Vein endothelial cell (primary cell): ENCODE data around the gene POLR2C. TPM values are rescaled to one million over a fixed set of nuclear protein-coding genes. Genes with fewer than 3 reads are reported as not detected.

Experiments used
- total RNA-seq: library from RNA; depleted of rRNA; stranded (reverse); fragments of >200 nt; gene quantifications from 2 replicates; pipeline ENCODE4 v1.2.3, GENCODE V29; 2012

The POLR2C gene
- 116 and 142 TPM in 2 replicates for total RNA-seq

DNA sequence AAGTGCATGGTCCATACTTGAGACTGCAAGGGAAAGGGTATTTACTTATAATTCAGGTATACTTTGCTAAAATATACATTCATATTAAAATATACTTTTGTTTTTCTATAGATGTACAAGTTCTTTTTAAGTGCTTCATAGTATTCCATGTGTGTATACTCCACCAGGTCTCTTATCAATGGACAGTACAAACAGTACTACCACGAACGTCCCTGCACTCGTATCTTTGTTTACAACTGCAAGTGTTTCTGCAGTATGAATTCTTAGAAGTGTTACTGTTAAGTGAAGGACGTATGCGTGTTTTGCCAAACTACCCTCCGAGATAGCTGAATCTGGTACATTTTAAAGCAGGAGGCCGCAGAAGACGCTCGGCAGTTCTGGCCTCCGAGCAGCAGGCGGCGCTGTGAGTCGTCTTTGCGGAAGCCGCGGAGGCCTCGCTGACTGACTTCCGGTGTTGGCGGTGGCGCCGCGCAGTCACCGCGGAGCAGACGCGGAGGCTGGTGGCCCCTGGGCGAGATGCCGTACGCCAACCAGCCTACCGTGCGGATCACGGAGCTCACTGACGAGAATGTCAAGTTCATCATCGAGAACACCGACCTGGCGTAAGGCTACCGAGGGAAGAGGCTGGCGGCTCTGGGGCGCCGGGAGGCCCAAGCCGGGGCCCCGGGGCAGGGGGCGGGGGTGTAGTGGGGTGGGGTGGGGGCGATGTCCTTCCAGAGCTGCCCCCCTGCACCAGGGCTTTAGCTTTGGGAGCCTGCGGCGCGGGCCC, at the start of gene POLR2C:
POLR2C (plus strand) TSS at position 471 of the 769 bp plus-strand sequence; CDS start at position 517, 46 bp downstream.

DNA sequence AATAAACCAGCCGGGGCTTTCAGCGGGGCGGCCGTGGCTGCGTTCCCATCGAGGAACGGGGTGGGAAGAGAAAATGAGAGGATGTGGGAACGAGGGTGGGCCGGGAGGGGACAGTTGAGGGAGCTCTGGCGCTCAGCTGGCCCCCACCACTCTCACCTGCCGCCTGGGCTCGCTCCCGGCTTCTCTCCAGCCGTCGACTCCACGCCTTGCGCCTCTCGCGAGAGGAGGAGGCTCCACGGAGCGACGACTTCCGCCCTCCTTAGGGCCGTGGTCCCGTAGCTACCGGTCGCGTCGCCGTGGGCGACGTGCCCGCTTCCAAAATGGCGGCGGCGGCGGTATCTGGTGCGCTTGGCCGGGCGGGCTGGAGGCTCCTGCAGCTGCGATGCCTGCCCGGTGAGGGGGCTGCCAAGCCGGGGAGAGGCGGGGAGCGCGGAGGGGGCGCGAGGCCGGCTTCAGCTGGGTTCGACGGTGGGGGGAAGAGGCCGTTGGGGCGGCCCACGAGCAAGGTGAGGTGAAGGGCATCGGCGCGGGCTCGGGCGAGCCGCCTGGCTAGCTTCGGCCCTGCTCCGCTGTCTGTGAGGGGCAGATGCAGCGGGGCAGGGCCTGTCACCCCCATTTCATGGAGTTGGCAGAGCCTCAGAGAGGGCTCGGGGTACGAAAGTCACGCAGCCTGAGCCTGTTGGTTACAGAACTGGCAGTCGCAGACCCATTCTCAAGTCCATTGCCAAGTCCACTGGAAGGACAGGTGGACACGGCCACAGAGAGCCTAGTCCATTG, 15.1 kb upstream of the POLR2C start, which contains the start of the genes CIAPIN1 and COQ9:
CIAPIN1 (minus strand) TSS at position 200 of the 777 bp plus-strand sequence. CDS start 6,457 bp downstream, outside the sequence.
COQ9 (plus strand) TSS at position 294 of the 777 bp plus-strand sequence; CDS start at position 321, 27 bp downstream.

DNA sequence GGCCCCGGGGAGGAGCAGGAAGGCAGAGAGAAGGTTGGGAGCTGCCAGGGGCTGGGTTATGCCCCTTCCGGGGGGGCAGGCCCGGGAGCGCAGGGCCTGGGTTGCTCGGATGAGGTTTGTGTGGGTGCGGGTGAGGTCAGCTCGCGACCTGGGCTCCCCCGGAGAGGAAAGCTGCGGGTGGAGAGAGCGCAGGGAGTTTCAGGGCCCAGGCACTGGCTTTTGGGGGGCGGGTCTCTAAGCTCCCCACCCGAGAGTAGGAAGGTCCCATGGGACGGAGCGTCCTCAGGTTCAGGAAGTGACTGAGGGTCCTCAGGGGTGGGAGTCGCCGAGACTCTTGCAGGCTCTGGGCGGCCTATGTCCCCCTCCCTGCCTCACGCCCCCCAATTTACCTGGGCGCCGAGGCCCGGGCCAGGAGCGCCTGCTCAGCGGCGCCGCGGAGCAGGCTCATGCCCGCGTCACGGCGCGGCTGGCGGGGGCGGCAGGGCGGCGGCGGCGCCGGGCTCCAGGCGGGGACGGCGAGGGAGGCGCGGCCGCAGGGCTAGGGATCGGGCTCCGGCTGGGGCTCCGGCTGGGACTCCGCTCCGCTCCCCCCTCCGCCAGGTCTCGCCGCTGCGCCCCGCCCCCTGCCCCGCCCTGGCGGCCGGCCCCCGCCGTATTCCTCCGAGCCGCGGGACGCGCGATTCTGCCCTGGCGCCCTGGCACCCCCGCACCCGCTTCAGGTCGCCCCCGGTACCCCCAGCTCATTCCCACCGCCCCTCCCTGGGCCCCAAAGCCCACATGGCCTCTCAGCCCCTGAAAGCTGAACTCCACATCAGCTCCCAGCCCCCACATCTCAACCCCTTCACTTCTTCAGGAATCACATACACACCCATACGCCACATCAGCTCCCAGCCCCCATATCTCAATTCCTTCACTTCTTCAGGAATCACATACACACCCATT, 23.7 kb downstream of the POLR2C start, which contains the start of gene DOK4:
DOK4 (minus strand) TSS at position 578 of the 942 bp plus-strand sequence. CDS start 6,986 bp downstream, outside the sequence.

Other genes with a start within 250 kb of the POLR2C start
- gene ARL2BP, start 217.4 kb upstream of the POLR2C start, total RNA-seq, result 128 and 147 TPM in 2 replicates
- gene PLLP, start 178.0 kb upstream of the POLR2C start, total RNA-seq, result 8.4 and 10.1 TPM in 2 replicates
- not detected in 2 replicates for gene CCL22, start 103.9 kb upstream of the POLR2C start, total RNA-seq
- gene CX3CL1, start 90.2 kb upstream of the POLR2C start, total RNA-seq, result 7.2 and 15.4 TPM in 2 replicates
- not detected in 2 replicates for gene CCL17, start 57.9 kb upstream of the POLR2C start, total RNA-seq
- 86.6 and 89.0 TPM in 2 replicates for gene CIAPIN1, start 15.3 kb upstream of the POLR2C start, total RNA-seq
- 48.1 and 50.3 TPM in 2 replicates for gene COQ9, start 15.2 kb upstream of the POLR2C start, total RNA-seq
- gene DOK4, start 23.8 kb downstream of the POLR2C start, total RNA-seq, result 13.4 and 26.5 TPM in 2 replicates
- 8.2 and 8.6 TPM in 2 replicates for gene CCDC102A, start 73.9 kb downstream of the POLR2C start, total RNA-seq
- under 0.01 TPM in 1 of 2 replicates, not detected in the other for gene ADGRG5, start 80.0 kb downstream of the POLR2C start, total RNA-seq
- 58.5 and 88.1 TPM in 2 replicates for gene ADGRG1, start 166.0 kb downstream of the POLR2C start, total RNA-seq
- gene ADGRG3, start 205.6 kb downstream of the POLR2C start, total RNA-seq, result not detected in 2 replicates
- 0.48 TPM in 1 of 2 replicates, not detected in the other for gene DRC7, start 232.1 kb downstream of the POLR2C start, total RNA-seq